HG03280 (cell line): ENCODE data around the gene OR13C2.
"Not testable (repeated sequence)": the region's sequence is repeated elsewhere in the genome, so short reads cannot be mapped to it uniquely, and the experiment has no call there.

Source experiments
- ATAC-seq: cut with Tn5 transposase; IDR thresholded peaks from one replicate; pipeline ENCODE4 v1.9.1; 2021; ENCODE audit warnings: mild to moderate bottlenecking, moderate library complexity; ENCODE audit not compliant: unreplicated experiment

Gene OR13C2

DNA sequence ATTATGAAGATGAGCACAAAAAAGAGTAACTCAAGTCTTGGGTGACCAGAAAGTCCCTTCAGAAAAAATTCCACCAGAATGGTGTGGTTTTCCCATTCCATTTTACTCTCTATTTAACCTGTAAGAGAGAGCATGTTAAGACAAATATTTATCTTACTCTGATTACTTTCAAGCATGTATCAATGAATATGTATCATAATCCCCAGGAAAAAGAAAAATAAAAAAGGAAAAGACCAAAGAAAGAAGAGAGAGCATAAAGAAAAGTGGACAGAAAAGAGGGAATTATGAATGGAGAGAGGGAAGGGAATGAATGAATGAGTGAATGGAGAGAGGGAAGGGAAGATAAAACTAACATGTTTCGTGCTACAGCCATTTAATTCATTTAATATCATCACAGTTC lies at the start of gene OR13C2:
OR13C2 (minus strand) TSS at position 101 of the 400 bp plus-strand sequence; CDS start at position 101, 0 bp downstream.
- ATAC-seq, result not testable (repeated sequence)

DNA sequence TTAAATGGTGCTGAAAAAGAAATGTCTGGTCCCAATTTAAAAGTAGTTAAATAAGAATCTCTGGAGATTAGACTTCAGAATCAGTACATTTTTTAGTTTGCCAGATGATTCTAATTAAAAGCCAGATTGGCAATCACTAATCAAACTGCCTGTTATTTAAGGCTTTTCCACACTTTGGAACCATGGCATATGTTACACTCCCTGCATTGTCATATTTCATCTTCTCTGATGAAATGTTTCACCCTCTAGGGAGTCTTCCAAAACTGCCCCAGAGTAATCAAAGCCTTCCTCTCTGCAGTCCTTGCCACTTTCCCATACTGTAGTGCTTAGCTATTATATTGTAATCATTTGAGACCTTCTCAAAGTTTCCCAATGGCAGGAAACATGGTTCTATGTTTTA lies 30.0 kb upstream of the OR13C2 start:
- no peak for ATAC-seq

GRCh38 chr9:104633976-104634520 lies 28.6 kb upstream of the OR13C2 start:
- no peak for ATAC-seq

- ATAC-seq, result not testable (repeated sequence)
Measured at GRCh38 chr9:104625964-104626363, 20.5 kb upstream of the OR13C2 start.

DNA sequence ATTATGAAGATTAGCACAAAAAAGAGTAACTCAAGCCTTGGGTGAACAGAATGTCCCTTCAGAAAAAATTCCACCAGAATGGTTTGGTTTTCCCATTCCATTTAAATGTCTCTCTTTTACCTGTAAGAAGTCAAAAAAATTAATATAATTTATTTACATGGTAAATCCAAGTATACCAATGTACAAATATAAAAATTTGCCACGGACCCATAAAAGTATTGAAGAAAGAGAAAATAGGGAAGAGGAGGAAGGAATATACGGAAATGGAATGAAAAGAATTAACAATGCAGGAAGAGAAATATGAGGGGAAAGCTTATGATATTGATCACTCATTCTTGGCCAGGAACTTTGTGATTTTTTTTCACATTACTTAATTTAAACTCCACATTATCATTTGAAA lies 12.7 kb upstream of the OR13C2 start, which contains the start of gene OR13C9:
OR13C9 (minus strand) TSS at position 101 of the 400 bp plus-strand sequence; CDS start at position 101, 0 bp downstream.
- no peak for ATAC-seq

GRCh38 chr9:104617418-104617817 lies 12.0 kb upstream of the OR13C2 start:
- ATAC-seq, result no peak

DNA sequence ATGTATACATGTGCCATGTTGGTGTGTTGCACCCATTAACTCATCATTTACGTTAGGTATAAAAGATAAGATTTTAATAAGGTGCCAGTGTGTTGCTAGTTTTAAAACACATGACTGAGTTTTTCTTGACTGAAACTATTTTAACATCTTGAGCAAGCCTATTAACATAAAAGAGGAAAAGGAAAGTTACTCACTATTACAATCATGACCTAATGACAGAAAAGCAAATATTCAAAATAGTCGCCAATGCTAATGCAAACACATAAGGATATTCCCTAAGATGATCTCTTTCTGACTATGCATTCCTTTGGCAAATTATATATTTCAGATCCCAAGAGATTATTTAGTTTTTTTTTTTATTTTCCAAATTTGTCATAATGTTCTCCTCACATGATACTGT lies 5.8 kb upstream of the OR13C2 start:
- no peak for ATAC-seq

DNA sequence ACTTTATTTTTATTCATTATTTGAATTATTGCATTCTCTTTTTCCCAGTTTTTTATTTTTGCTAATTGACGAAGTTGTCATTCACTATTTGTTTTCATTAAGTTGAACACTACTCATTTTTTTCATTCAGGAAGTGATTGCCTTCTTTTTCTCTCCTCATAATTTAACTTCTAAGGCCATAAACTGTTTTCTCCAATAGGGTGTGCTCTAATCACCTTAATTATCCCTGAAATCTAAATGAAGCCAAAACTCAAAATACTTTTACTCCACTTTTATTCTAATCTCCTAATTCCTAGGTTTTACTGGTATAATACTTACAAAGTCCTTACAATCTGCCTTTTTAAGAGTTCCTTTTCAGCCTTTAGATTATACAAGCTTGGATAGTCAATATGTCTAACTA lies 2.9 kb upstream of the OR13C2 start:
- ATAC-seq, result no peak

DNA sequence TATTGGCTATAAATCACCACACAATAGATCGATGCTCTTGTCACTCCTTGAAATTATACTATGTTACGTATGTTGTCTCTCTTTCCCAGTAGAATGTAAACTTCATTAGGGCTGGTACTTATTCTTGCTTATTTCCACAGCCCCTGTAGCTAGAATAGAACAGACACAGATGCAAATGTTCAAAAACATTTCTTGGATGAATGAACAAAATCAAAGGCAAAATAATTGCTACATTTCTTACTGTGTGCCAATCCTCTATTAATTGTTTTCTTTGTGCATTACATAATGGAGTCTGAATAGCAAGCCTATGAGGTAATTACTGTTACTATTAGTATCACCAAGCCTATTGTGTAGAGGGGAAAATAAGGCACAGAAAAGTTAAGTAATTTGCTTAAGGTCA lies 725 bp upstream of the OR13C2 start:
- no peak for ATAC-seq

DNA sequence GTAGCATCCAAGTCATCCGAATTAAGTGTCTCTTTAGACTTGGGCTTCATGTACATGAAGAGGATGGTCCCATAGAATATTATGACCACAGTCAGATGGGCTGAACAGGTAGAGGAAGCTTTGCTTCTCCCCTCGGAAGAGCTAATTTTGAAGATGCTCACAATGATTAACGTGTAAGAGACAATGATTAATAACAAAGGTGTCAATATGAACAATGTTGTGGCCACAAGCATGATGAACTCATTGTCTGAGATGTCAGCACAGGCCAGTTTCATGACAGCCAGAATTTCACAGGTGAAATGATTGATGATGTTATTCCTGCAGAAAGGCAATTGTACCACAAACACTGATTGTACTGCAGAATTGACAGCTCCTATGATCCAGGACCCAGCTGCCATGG lies 626 bp downstream of the OR13C2 start:
- ATAC-seq, result no peak

DNA sequence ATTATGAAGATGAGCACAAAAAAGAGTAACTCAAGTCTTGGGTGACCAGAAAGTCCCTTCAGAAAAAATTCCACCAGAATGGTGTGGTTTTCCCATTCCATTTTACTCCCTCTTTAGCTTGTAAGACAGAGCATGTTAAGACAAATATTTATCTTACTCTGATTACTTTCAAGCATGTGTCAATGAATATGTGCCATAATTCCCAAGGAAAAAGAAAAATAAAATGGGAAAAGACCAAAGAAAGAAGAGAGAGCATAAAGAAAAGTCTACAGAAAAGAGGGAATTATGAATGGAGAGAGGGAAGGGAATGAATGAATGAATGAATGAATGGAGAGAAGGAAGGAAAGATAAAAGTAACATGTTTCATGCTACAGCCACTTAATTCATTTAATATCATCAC lies 6.1 kb downstream of the OR13C2 start, which contains the start of gene OR13C5:
OR13C5 (minus strand) TSS at position 101 of the 400 bp plus-strand sequence; CDS start at position 101, 0 bp downstream.
- not testable (repeated sequence) for ATAC-seq

GRCh38 chr9:104598749-104599148 lies 6.7 kb downstream of the OR13C2 start:
- ATAC-seq, result not testable (repeated sequence)

- no peak for ATAC-seq
Measured at GRCh38 chr9:104589626-104590025, 15.8 kb downstream of the OR13C2 start.

DNA sequence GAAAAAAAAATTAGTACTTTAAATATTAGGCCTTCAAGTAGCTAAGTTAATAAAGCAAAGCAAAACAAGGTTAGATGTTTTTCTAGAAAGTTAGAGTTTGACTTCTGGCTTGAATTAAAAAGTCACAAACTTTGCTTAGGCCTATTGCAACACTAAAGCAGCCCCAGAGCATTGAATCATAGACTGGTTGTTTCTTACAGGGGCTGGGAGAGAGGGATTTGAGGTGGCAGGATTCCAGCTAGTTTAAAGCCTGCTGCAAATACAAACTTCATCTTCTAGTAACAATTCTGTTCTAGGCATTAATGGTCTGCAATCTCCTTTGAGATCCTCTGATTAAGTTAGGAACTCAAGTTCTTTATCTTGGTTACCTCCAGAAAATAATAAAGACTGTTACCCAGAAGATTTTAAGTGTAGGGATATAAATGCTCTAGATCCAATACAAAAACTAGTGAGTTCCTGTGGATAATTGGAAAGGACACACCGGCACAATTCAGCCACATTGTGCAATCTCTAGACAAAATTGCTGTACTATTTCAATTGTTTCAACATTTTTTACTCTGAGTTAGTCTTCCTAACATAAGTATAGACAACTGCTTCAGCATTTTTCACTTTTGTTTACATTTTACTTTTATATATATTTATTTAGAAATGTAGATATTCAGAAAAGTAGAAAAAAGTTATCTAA lies 18.8 kb downstream of the OR13C2 start:
- ATAC-seq, result no peak

DNA sequence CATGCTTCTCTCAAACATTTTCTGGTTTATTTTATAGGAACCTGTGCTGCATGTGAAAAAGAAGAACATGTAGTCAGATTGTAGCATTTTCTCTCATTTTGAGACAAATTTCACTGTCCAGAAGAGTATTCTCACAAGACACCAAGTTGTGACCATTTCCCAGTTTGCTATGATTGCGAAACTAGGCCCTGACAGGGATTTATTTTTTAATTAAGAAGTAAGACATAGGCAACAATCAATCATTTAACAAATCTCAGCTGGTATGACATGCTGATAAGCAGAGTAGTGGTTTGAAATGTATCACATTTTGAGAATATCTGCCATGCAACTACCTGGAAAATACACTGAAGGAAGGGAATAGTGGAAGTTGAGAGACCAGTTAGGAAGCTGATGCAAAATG lies 24.9 kb downstream of the OR13C2 start:
- ATAC-seq, result no peak

DNA sequence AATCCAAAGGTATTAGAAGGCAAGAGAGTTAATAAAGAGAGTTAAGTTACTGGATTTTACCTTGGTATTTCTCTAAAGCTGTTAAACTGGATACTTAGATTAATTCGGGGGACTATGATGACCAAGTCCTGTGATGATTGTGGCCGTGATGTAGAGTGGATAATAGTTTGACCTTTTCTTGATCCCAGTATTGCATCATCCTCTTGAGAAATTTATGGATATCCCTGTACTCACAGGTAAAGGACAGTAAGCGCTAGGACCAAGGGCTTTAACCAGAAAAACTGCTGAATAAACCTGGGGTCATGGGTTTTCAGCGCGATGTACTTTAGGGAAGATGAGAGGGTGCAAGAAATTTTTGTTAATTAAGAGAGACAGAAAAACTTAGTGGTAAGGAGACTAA lies 28.2 kb downstream of the OR13C2 start:
- no peak for ATAC-seq

GRCh38 chr9:104575456-104575855 lies 30.0 kb downstream of the OR13C2 start:
- no peak for ATAC-seq

DNA sequence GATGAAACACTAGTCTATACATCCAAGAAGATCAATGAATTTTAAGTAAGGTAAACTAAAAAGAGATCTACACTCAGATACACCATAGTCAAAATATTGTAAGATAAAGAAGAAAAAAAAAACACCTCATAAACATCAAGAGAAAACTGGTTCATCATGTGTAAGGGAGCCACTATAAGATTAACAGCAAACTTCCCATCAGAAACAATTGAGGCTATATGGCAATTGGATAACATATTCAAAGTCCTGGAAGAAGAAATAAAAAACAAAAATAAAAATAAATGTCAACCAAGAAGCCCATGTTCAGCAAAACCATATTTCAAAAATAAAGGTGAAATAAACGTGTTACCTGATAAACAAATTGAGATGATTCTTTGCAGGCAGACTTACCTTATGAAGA lies 32.8 kb downstream of the OR13C2 start:
- ATAC-seq, result no peak

- no peak for ATAC-seq
Measured at GRCh38 chr9:104568868-104569267, 36.6 kb downstream of the OR13C2 start, which contains the start of gene OR13C8. TSS of gene OR13C8 (plus strand) at chr9:104569168. CDS start at chr9:104569168, 0 bp downstream.

DNA sequence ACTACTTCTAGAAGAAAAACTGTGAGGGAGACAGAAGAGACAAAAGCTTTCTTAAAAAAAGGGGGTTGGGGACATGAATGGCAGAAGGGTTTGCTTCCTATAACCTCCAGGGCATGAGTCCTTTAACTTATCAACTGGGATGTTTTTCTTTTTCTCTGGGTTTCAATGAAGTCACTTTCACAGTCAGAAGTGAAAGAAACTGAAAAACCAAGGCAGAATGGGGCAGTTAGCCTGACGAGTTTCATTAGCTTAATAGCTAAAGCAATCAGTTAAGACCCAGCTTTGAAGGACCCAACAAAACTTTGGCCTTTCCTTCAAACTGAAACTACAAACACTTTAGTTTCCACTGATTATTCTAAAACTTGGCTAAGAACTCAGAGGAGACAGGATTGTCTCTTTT lies 41.1 kb downstream of the OR13C2 start:
- no peak for ATAC-seq

DNA sequence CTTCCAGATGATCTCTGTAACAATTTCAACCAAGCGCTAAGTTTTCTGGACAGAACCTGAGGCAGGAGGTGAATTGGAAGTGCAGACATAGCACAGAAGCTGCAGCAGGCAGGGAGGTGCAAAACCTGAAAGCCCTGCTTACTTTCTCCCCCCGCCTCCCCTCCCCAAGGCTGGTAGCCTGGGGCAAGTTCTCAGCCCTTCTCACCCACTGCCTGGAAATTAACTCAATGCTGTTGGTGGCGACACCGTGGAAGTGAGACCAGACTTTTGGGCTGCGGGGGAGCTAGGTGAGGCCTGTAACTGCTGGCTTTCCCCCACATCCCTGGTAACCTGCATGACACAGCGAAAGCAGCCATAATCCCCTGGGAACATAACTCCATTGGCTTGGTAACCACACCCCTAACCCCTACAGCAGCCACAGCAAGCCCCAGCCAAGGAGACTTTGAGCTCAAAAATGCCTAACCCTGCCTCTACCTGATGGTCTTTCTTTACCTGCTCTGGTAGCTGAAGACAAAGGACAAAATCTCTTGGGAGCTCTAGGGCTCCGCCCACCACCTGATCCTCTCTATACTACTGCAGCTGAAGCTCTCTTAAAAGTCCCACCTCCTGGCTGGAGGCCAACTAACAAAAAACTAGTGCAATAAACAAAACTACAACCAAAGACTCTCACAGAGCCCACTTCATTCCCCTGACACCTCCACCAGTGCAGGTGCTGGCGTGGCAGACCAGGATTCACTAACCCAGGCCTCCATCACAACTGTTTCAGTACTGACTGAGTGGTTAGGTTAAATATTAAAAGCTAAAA lies 48.4 kb downstream of the OR13C2 start:
- no peak for ATAC-seq

DNA sequence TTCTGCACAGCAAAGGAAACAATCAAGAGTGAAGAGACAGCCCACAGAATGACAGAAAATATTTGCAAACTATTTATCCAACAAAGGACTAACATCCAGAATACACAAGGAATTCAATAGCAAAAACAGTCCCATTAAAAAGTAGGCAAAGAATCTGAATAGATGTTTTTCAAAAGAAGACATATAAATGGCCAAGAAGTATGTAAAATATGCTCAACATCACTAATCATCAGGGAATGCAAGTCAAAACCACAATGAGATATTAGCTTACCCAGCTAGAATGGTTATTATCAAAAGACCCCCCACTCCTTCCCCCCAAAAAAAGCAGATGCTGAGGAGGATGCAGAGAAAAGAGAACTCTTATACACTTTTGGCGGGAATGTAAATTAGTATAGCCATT lies 49.9 kb downstream of the OR13C2 start:
- no peak for ATAC-seq
